H1 (cell line): ENCODE measurements around the gene CAPG. TPM values are rescaled to one million over a fixed set of nuclear protein-coding genes. Genes with fewer than 3 reads are reported as not detected.
A peak's percentile ranks its signal among the peaks of the same experiment; 100 is the strongest.

Source experiments
- PHF8 ChIP-seq: fragments of 200-600 bp; sonication (generic); conservative IDR thresholded peaks from 2 replicates; pipeline ENCODE4 v1.7.1; 2012; ENCODE audit warnings: low read depth, mild to moderate bottlenecking, inconsistent platforms, low read length, moderate library complexity
- POLR2A ChIP-seq, 2 experiments: IDR thresholded peaks; 1 replicate in 1 of 2; 2 replicates in 1 of 2; pipeline ENCODE4 v1.6.1; 2011; ENCODE audit warnings: low read depth in 2 of 2, low read length in 2 of 2, mild to moderate bottlenecking in 2 of 2; ENCODE audit errors: control extremely low read depth in 1 of 2
- POLR2AphosphoS5 ChIP-seq: IDR thresholded peaks from 2 replicates; pipeline ENCODE4 v1.6.1; 2011; ENCODE audit warnings: low read depth, low read length
- SAP30 ChIP-seq: fragments of 300-600 bp; sonication (generic); IDR thresholded peaks from 2 replicates; pipeline ENCODE4 v1.7.1; 2012; ENCODE audit warnings: low read length, moderate library complexity, mild to moderate bottlenecking, inconsistent platforms; ENCODE audit not compliant: insufficient read depth, insufficient replicate concordance
- SP1 ChIP-seq: IDR thresholded peaks from 2 replicates; pipeline ENCODE4 v1.6.1; 2011; ENCODE audit warnings: low read depth, low read length
- SP2 ChIP-seq: IDR thresholded peaks from 2 replicates; pipeline ENCODE4 v1.6.1; 2012; ENCODE audit warnings: mild to moderate bottlenecking, low read length, inconsistent platforms
- TEAD4 ChIP-seq: IDR thresholded peaks from 2 replicates; pipeline ENCODE4 v1.6.1; 2012; ENCODE audit warnings: low read depth, low read length, inconsistent platforms, mixed read lengths
- polyA plus RNA-seq, 7 experiments: library from polyadenylated mRNA; depleted of rRNA in 3 of 7; stranded (reverse) in 5 of 7; unstranded in 2 of 7; fragments of >200 nt in 5 of 7; fragments of 200-250 nt in 2 of 7; gene quantifications; 1 replicate in 5 of 7; 2 replicates in 1 of 7; 4 replicates in 1 of 7; pipeline versions ENCODE4 v1.2.1 to v1.2.3, GENCODE V29; 2011 to 2013; ENCODE audit warnings: missing spikeins in 2 of 7, mixed read lengths in 2 of 7
- total RNA-seq: library from RNA; stranded (reverse); fragmentation: NEBNext Ultra II Directional; extraction: Animal tissue kit (Norgen Biotek cat#: 25700); gene quantifications from 2 replicates; pipeline ENCODE4 v1.2.1, GENCODE V29; 2021
- TF ChIP-seq, protein P1 (sequence below): IDR thresholded peaks from 2 replicates; pipeline ENCODE4 v1.6.1; 2012; ENCODE audit warnings: inconsistent platforms
- TF ChIP-seq, protein P2 (sequence below): IDR thresholded peaks from 2 replicates; pipeline ENCODE4 v1.6.1; 2012; ENCODE audit warnings: inconsistent platforms
- TF ChIP-seq, protein P3 (sequence below): fragments of 300-600 bp; sonication (generic); IDR thresholded peaks from 2 replicates; pipeline ENCODE4 v1.7.1; 2012; ENCODE audit warnings: low read length, moderate library complexity, mild to moderate bottlenecking, inconsistent platforms; ENCODE audit not compliant: insufficient replicate concordance

The CAPG gene
- total and polyA plus RNA-seq, 2 of the 8 experiments (the other 6 are each of a cell fraction or from before 2014, with no cell fraction given), result 80.5 to 89.0 TPM

DNA sequence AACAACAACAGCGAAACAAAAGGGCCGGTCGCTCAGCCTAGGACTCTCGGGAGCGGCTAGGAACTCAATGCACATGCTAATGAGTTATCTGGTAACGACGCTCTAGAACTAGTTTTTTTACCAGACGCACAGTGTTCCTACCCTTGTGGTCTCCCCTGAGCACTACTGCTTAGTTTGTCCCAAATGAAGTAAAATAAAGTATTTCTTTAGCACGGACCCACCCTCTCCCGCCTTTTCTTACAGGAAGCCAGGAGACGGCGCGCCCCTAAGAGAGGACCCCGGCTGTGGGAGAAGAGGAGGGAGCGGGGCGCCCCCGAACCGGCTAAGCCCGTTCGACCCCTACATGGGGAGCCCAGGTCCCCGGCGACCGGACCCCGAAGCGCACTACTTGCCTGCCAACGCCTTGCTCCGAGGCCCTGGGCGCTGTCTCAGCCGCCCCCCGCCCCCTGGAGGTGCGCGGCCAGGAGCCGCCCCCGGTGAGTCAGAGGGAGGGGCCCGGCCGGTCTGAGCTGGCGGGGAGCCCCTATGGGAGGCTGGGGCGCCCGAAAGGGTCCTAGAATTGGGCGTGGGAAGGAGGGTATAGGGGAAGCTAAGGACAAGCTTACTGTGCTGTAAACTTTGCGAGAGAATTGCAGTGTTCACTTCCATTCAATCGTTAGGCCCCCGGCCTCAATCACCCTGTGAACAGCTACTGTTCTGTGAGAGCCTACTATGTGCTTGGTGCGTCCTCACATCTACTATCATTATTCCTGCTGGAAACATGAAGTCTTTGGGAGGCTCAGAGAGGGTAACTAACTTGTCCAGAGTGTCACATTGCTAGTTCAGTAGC lies 3.6 kb upstream of the CAPG start (continued):
- TF ChIP-seq, protein P1, sequence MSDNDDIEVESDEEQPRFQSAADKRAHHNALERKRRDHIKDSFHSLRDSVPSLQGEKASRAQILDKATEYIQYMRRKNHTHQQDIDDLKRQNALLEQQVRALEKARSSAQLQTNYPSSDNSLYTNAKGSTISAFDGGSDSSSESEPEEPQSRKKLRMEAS, result no peak
- no peak for TF ChIP-seq POLR2A (IDR thresholded peaks at IDR 0.05; ENCODE audit: control extremely low read depth in 1 of 2, low read depth in 2 of 2, low read length in 2 of 2)
- no peak for TF ChIP-seq POLR2AphosphoS5
- TF ChIP-seq PHF8, result peak; percentile 34; the same call in 1 of the 2 replicates
- TF ChIP-seq SAP30, result no peak
- TF ChIP-seq SP1, result no peak
- TF ChIP-seq TEAD4, result no peak
- TF ChIP-seq, protein P2, sequence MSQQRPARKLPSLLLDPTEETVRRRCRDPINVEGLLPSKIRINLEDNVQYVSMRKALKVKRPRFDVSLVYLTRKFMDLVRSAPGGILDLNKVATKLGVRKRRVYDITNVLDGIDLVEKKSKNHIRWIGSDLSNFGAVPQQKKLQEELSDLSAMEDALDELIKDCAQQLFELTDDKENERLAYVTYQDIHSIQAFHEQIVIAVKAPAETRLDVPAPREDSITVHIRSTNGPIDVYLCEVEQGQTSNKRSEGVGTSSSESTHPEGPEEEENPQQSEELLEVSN, result peak; percentile 82
- TF ChIP-seq, protein P3, sequence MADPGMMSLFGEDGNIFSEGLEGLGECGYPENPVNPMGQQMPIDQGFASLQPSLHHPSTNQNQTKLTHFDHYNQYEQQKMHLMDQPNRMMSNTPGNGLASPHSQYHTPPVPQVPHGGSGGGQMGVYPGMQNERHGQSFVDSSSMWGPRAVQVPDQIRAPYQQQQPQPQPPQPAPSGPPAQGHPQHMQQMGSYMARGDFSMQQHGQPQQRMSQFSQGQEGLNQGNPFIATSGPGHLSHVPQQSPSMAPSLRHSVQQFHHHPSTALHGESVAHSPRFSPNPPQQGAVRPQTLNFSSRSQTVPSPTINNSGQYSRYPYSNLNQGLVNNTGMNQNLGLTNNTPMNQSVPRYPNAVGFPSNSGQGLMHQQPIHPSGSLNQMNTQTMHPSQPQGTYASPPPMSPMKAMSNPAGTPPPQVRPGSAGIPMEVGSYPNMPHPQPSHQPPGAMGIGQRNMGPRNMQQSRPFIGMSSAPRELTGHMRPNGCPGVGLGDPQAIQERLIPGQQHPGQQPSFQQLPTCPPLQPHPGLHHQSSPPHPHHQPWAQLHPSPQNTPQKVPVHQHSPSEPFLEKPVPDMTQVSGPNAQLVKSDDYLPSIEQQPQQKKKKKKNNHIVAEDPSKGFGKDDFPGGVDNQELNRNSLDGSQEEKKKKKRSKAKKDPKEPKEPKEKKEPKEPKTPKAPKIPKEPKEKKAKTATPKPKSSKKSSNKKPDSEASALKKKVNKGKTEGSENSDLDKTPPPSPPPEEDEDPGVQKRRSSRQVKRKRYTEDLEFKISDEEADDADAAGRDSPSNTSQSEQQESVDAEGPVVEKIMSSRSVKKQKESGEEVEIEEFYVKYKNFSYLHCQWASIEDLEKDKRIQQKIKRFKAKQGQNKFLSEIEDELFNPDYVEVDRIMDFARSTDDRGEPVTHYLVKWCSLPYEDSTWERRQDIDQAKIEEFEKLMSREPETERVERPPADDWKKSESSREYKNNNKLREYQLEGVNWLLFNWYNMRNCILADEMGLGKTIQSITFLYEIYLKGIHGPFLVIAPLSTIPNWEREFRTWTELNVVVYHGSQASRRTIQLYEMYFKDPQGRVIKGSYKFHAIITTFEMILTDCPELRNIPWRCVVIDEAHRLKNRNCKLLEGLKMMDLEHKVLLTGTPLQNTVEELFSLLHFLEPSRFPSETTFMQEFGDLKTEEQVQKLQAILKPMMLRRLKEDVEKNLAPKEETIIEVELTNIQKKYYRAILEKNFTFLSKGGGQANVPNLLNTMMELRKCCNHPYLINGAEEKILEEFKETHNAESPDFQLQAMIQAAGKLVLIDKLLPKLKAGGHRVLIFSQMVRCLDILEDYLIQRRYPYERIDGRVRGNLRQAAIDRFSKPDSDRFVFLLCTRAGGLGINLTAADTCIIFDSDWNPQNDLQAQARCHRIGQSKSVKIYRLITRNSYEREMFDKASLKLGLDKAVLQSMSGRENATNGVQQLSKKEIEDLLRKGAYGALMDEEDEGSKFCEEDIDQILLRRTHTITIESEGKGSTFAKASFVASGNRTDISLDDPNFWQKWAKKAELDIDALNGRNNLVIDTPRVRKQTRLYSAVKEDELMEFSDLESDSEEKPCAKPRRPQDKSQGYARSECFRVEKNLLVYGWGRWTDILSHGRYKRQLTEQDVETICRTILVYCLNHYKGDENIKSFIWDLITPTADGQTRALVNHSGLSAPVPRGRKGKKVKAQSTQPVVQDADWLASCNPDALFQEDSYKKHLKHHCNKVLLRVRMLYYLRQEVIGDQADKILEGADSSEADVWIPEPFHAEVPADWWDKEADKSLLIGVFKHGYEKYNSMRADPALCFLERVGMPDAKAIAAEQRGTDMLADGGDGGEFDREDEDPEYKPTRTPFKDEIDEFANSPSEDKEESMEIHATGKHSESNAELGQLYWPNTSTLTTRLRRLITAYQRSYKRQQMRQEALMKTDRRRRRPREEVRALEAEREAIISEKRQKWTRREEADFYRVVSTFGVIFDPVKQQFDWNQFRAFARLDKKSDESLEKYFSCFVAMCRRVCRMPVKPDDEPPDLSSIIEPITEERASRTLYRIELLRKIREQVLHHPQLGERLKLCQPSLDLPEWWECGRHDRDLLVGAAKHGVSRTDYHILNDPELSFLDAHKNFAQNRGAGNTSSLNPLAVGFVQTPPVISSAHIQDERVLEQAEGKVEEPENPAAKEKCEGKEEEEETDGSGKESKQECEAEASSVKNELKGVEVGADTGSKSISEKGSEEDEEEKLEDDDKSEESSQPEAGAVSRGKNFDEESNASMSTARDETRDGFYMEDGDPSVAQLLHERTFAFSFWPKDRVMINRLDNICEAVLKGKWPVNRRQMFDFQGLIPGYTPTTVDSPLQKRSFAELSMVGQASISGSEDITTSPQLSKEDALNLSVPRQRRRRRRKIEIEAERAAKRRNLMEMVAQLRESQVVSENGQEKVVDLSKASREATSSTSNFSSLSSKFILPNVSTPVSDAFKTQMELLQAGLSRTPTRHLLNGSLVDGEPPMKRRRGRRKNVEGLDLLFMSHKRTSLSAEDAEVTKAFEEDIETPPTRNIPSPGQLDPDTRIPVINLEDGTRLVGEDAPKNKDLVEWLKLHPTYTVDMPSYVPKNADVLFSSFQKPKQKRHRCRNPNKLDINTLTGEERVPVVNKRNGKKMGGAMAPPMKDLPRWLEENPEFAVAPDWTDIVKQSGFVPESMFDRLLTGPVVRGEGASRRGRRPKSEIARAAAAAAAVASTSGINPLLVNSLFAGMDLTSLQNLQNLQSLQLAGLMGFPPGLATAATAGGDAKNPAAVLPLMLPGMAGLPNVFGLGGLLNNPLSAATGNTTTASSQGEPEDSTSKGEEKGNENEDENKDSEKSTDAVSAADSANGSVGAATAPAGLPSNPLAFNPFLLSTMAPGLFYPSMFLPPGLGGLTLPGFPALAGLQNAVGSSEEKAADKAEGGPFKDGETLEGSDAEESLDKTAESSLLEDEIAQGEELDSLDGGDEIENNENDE, result no peak
- no peak for TF ChIP-seq SP2
